Measurements from ENCODE around the gene GPR31. TPM values are rescaled to one million over a fixed set of nuclear protein-coding genes. Genes with fewer than 3 reads are reported as not detected.

Gene GPR31
- total and polyA plus RNA-seq, 4 donors, result 0.02 to 0.23 TPM; not detected in 2

DNA sequence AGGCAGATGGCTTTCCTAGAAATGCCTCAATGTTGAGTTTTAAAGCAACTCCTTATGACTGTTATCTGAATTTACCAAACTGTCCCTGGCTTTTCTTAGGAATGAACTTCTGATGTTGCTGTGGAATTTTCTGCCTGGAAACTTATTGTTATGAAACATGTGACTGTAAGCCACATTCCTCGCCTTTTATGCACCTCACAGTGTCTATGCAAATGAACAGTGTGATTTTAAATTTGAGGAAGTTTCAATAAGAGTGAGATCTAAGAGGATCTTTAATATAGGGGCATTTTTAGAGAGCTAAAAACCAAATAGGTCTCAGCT is 37.2 kb downstream of the GPR31 start:
- Histone ChIP-seq H3K9me3 (ENCODE audit: control insufficient read depth in 4 of 4, insufficient read depth in 3 of 4, low read length in 3 of 4) (peaks cover 0 to 2% (median 0%) of the 10 kb centered on the region in 4 donors), H3K27me3 (ENCODE audit: control insufficient read depth in 3 of 3, insufficient read depth in 3 of 3, low read length in 2 of 3) (no peaks in the 10 kb centered on the region), H3K4me1 (ENCODE audit: control insufficient read depth in 5 of 5, insufficient read depth in 5 of 5, low read length in 5 of 5) (no peaks in the 10 kb centered on the region), H3K9ac (ENCODE audit: insufficient read depth in 1 of 2, low read length in 2 of 2) (no peak overlapping the region), H3K4me3 (no peak overlapping the region), H3K27ac (ENCODE audit: low read depth in 1 of 2, low read length in 1 of 2) (no peak overlapping the region), H3K36me3 (ENCODE audit: control insufficient read depth in 4 of 4, insufficient read depth in 4 of 4, low read length in 4 of 4) (no peaks in the 10 kb centered on the region)
- TF ChIP-seq, protein P1, sequence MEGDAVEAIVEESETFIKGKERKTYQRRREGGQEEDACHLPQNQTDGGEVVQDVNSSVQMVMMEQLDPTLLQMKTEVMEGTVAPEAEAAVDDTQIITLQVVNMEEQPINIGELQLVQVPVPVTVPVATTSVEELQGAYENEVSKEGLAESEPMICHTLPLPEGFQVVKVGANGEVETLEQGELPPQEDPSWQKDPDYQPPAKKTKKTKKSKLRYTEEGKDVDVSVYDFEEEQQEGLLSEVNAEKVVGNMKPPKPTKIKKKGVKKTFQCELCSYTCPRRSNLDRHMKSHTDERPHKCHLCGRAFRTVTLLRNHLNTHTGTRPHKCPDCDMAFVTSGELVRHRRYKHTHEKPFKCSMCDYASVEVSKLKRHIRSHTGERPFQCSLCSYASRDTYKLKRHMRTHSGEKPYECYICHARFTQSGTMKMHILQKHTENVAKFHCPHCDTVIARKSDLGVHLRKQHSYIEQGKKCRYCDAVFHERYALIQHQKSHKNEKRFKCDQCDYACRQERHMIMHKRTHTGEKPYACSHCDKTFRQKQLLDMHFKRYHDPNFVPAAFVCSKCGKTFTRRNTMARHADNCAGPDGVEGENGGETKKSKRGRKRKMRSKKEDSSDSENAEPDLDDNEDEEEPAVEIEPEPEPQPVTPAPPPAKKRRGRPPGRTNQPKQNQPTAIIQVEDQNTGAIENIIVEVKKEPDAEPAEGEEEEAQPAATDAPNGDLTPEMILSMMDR (IDR thresholded peaks at IDR 0.05; ENCODE audit: control extremely low read depth, extremely low read depth), result no peak
- WGBS, 2 donors, result 39 to 78% methylated on average over 1 of the region's 1 CpG
- ATAC-seq (ENCODE audit: insufficient read depth, low FRiP score), result no peak
- no peak for DNase-seq

DNA sequence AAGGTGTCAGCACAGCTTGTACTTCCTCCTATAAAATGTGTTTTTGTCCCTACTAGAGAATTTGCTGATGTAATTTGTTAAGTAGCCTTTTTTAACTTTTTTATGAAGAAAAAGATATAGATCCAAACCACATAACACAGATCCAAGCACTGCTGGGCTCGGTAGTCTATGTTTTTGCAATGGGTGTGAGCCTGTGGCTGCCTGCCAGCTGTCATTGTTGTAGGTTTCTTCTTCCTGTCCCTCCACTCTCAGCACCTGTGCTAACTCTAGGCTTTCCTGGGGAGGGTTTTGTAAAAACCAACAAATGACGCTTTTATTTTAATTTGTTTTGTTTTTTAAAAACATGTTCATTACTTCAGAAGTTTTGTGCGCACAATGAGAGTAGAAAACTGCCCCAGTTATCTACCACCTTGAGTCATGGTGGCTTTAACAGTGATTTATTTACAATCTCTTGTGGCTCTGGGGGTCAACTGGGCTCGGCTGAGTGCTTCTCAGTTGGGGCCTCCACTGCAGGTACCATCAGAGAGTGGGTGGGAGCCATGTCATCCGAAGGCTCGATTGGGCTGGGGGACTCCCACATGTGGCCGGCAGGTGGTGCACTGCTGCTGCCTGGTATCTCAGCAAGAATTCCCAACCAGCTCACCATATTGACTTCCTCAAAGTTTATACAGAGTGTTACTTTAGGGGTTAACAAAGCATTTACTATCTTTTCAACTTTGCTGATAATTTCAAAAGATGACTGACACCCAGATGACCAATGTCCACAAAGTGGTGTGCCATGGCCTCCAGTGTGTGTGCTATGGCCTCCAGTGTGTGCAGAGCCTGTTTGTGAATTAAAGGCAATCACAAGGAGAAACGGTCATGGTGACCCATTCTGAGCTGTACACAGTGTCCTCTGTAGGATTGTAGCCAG is 37.9 kb downstream of the GPR31 start:
- no peak overlapping the region for H3K9ac ChIP-seq (ENCODE audit: insufficient read depth in 1 of 2, low read length in 2 of 2)
- H3K27ac ChIP-seq (ENCODE audit: low read depth in 1 of 2, low read length in 1 of 2), result no peak overlapping the region
- peaks cover 0 to 2% (median 0%) of the 10 kb centered on the region in 4 donors for H3K9me3 ChIP-seq (ENCODE audit: control insufficient read depth in 4 of 4, insufficient read depth in 3 of 4, low read length in 3 of 4)
- 71 to 80% methylated on average over 8 of the region's 8 CpGs for WGBS, 2 donors
- no peak for ATAC-seq (ENCODE audit: insufficient read depth, low FRiP score)
- no peaks in the 10 kb centered on the region for H3K27me3 ChIP-seq (ENCODE audit: control insufficient read depth in 3 of 3, insufficient read depth in 3 of 3, low read length in 2 of 3)
- no peaks in the 10 kb centered on the region for H3K4me1 ChIP-seq (ENCODE audit: control insufficient read depth in 5 of 5, insufficient read depth in 5 of 5, low read length in 5 of 5)
- TF ChIP-seq, protein P1 (IDR thresholded peaks at IDR 0.05; ENCODE audit: control extremely low read depth, extremely low read depth), result no peak
- DNase-seq, result no peak
- H3K36me3 ChIP-seq (ENCODE audit: control insufficient read depth in 4 of 4, insufficient read depth in 4 of 4, low read length in 4 of 4), result no peaks in the 10 kb centered on the region
- H3K4me3 ChIP-seq, result no peak overlapping the region

DNA sequence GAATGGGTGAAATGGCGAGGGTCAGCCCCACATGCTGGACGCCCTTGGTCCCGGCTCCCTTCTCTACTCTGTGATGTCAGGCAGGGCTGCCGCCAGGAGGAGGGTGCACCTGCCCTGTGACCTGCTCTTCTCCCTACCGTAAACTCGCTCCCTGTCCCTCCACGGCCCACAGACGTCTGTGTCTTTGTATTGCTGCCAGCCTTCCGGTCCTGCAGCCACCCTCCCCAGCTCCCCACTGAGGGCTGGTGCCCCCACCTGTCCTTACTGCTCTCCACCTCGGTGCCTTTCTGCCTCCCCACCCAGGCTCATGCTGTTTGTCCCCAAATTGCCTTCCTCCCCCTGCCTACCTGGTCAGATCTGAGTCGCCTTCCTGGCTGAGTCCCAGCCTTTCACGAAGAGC is 38.9 kb downstream of the GPR31 start:
- H3K27me3 ChIP-seq (ENCODE audit: control insufficient read depth in 3 of 3, insufficient read depth in 3 of 3, low read length in 2 of 3), result no peaks in the 10 kb centered on the region
- TF ChIP-seq, protein P1 (IDR thresholded peaks at IDR 0.05; ENCODE audit: control extremely low read depth, extremely low read depth), result no peak
- DNase-seq (no peak), ATAC-seq (ENCODE audit: insufficient read depth, low FRiP score) (no peak)
- H3K36me3 ChIP-seq (ENCODE audit: control insufficient read depth in 4 of 4, insufficient read depth in 4 of 4, low read length in 4 of 4), result no peaks in the 10 kb centered on the region
- no peaks in the 10 kb centered on the region for H3K4me1 ChIP-seq (ENCODE audit: control insufficient read depth in 5 of 5, insufficient read depth in 5 of 5, low read length in 5 of 5)
- no peak overlapping the region for H3K4me3 ChIP-seq
- H3K27ac ChIP-seq (ENCODE audit: low read depth in 1 of 2, low read length in 1 of 2), result no peak overlapping the region
- peaks cover 0 to 2% (median 0%) of the 10 kb centered on the region in 4 donors for H3K9me3 ChIP-seq (ENCODE audit: control insufficient read depth in 4 of 4, insufficient read depth in 3 of 4, low read length in 3 of 4)
- H3K9ac ChIP-seq (ENCODE audit: insufficient read depth in 1 of 2, low read length in 2 of 2), result no peak overlapping the region
- 82 to 93% methylated on average over 12 of the region's 12 CpGs for WGBS, 2 donors
